IMR-90 (cell line): ENCODE measurements around the gene HRAS. TPM values are rescaled to one million over a fixed set of nuclear protein-coding genes. Genes with fewer than 3 reads are reported as not detected.

Experiments
- ATAC-seq: fragments of 200-7000 bp; cut with Tn5 transposase; 2 replicates; pipeline ENCODE4 v1.9.1; 2020; ENCODE audit warnings: low read depth, mild to moderate bottlenecking, moderate library complexity
- BruUV-seq: library from RNA; stranded (reverse); fragments of 400-500 nt; replicated peaks from 2 replicates; lab custom pipeline; 2021; lab: Mats Ljungman, UMichigan
- CTCF ChIA-PET: fragments of 300-600 bp; formaldehyde crosslinking; extraction: SDS; loops from one replicate; lab custom pipeline; 2021; ENCODE audit warnings: antibody characterized with exemption; lab: Yijun Ruan, JAX
- POLR2A ChIA-PET: fragments of 300-600 bp; sonication (Branson Sonifier 250); formaldehyde crosslinking; loops from one replicate; lab custom pipeline; 2022; ENCODE audit warnings: antibody characterized with exemption; ENCODE audit not compliant: unreplicated experiment; lab: Charles Lee
- DNase-seq: peaks from one replicate; pipeline ENCODE4 v3.0.0; 2013
- H2AFZ ChIP-seq: replicated peaks from 2 replicates; pipeline ENCODE3; 2013; ENCODE audit warnings: low read length, mild to moderate bottlenecking; ENCODE audit not compliant: poor library complexity
- H2AK5ac ChIP-seq: 2 replicates; pipeline ENCODE4 v1.6.1; 2013; ENCODE audit warnings: low read depth, low read length, inconsistent platforms
- H2AK9ac ChIP-seq: replicated peaks from 2 replicates; pipeline ENCODE3; 2013; ENCODE audit warnings: mild to moderate bottlenecking, low read depth, low read length, moderate library complexity; ENCODE audit not compliant: poor library complexity
- H2BK120ac ChIP-seq: 2 replicates; pipeline ENCODE4 v1.6.1; 2013; ENCODE audit warnings: low read depth, low read length, inconsistent platforms
- H2BK15ac ChIP-seq: 3 replicates; pipeline ENCODE4 v1.6.1; 2013; ENCODE audit warnings: low read depth, low read length, inconsistent platforms
- H2BK20ac ChIP-seq: 2 replicates; pipeline ENCODE4 v1.6.1; 2013; ENCODE audit warnings: low read depth, mild to moderate bottlenecking, inconsistent platforms, low read length, moderate library complexity
- H2BK5ac ChIP-seq: 2 replicates; pipeline ENCODE4 v1.6.1; 2013; ENCODE audit warnings: mild to moderate bottlenecking, low read depth, low read length, inconsistent platforms; ENCODE audit not compliant: poor library complexity, severe bottlenecking
- H3K14ac ChIP-seq: replicated peaks from 2 replicates; pipeline ENCODE4 v1.6.1; 2013; ENCODE audit warnings: low read depth, low read length, inconsistent platforms
- H3K18ac ChIP-seq: 2 replicates; pipeline ENCODE4 v1.6.1; 2013; ENCODE audit warnings: low read depth, low read length, control low read depth
- H3K23ac ChIP-seq: 2 replicates; pipeline ENCODE4 v1.6.1; 2013; ENCODE audit warnings: low read depth, low read length, inconsistent platforms
- H3K27ac ChIP-seq: 2 replicates; pipeline ENCODE4 v1.5.1; 2013; ENCODE audit warnings: mild to moderate bottlenecking, control low read depth, low read length; ENCODE audit not compliant: insufficient read depth
- H3K27me3 ChIP-seq: 2 replicates; pipeline ENCODE4 v1.6.1; 2013; ENCODE audit warnings: low read length; ENCODE audit not compliant: control insufficient read depth, insufficient read depth
- H3K36me3 ChIP-seq: 2 replicates; pipeline ENCODE4 v1.6.1; 2013; ENCODE audit warnings: low read length, mixed read lengths; ENCODE audit not compliant: control insufficient read depth, insufficient read depth
- H3K4ac ChIP-seq: 2 replicates; pipeline ENCODE4 v1.6.1; 2013; ENCODE audit warnings: low read depth, low read length, inconsistent platforms
- H3K4me1 ChIP-seq: 2 replicates; pipeline ENCODE4 v1.6.1; 2013; ENCODE audit warnings: low read length, mixed read lengths; ENCODE audit not compliant: control insufficient read depth, insufficient read depth
- H3K4me2 ChIP-seq: 2 replicates; pipeline ENCODE4 v1.6.1; 2013; ENCODE audit warnings: low read depth, mild to moderate bottlenecking, control low read depth, low read length, moderate library complexity
- H3K4me3 ChIP-seq: 2 replicates; pipeline ENCODE4 v1.5.1; 2013; ENCODE audit warnings: low read depth, mild to moderate bottlenecking, control low read depth, low read length, moderate library complexity; ENCODE audit not compliant: insufficient read depth
- H3K56ac ChIP-seq: 2 replicates; pipeline ENCODE4 v1.6.1; 2013; ENCODE audit warnings: low read length, inconsistent platforms; ENCODE audit not compliant: insufficient read depth; ENCODE audit errors: extremely low read depth
- H3K79me1 ChIP-seq, 2 experiments: 2 replicates each; pipeline ENCODE4 v1.6.1; 2013; ENCODE audit warnings: low read length in 2 of 2, inconsistent platforms in 1 of 2, low read depth in 1 of 2
- H3K9ac ChIP-seq: 2 replicates; pipeline ENCODE4 v1.6.1; 2013; ENCODE audit warnings: low read depth, low read length, control low read depth
- H3K9me1 ChIP-seq: 2 replicates; pipeline ENCODE4 v1.6.1; 2013; ENCODE audit warnings: low read length, inconsistent platforms; ENCODE audit not compliant: insufficient read depth
- H3K9me3 ChIP-seq: 2 replicates; pipeline ENCODE4 v1.6.1; 2013; ENCODE audit warnings: low read length; ENCODE audit not compliant: control insufficient read depth, insufficient read depth
- H4K20me1 ChIP-seq: 2 replicates; pipeline ENCODE4 v1.6.1; 2013; ENCODE audit warnings: low read length, inconsistent platforms; ENCODE audit not compliant: insufficient read depth
- H4K5ac ChIP-seq: 2 replicates; pipeline ENCODE4 v1.6.1; 2013; ENCODE audit warnings: mild to moderate bottlenecking, low read depth, low read length, control low read depth
- H4K8ac ChIP-seq, 2 experiments: 2 replicates each; pipeline ENCODE4 v1.6.1; 2013; ENCODE audit warnings: low read depth in 2 of 2, low read length in 2 of 2, control low read depth in 1 of 2, inconsistent platforms in 1 of 2
- H4K91ac ChIP-seq: 2 replicates; pipeline ENCODE4 v1.6.1; 2013; ENCODE audit warnings: low read depth, low read length, inconsistent platforms; ENCODE audit not compliant: insufficient read depth
- WGBS, 2 experiments: methylation state at CpG; one replicate each; pipeline versions ENCODE4 v1.1.5 to v1.1.7; 2013; ENCODE audit warnings: missing lambda C conversion rate in 2 of 2; ENCODE audit not compliant: insufficient read length in 1 of 2; ENCODE audit errors: extremely low coverage in 2 of 2; 5-methylcytosine and 5-hydroxymethylcytosine counted together
- dilution Hi-C: fragments of 300-500 bp; cut with HindIII; formaldehyde crosslinking; loops from one replicate; pipeline ENCODE4 v1.14.3; 2018; ENCODE audit warnings: low sequenced_read_pairs; ENCODE audit not compliant: unreplicated experiment
- in situ Hi-C: fragments of 300-500 bp; cut with MboI; formaldehyde crosslinking; loops from 3 replicates; pipeline ENCODE4 v1.14.3; 2019; ENCODE audit warnings: low sequenced_read_pairs, inconsistent platforms, mixed read lengths
- intact Hi-C: fragments of 100-400 bp; cut with micrococcal nuclease; formaldehyde crosslinking; loops from 2 replicates; pipeline ENCODE4 v1.10.0; 2022
- polyA plus RNA-seq, 3 experiments: library from polyadenylated mRNA; depleted of rRNA; stranded (reverse); fragments of >200 nt; gene quantifications; 2 replicates each; pipeline ENCODE4 v1.2.3, GENCODE V29; 2012; ENCODE audit warnings: low replicate concordance in 1 of 3
- total RNA-seq: library from RNA; depleted of rRNA; stranded (reverse); fragments of >200 nt; gene quantifications from 2 replicates; pipeline ENCODE4 v1.2.3, GENCODE V29; 2012
- TF ChIP-seq, protein P1 (sequence below): fragments of 150-350 bp; IDR thresholded peaks from 2 replicates; pipeline ENCODE4 v1.6.1; 2017; ENCODE audit warnings: mild to moderate bottlenecking, antibody characterized with exemption, low read length, low read depth

The HRAS gene
- total and polyA plus RNA-seq, 2 of the 4 experiments (the other 2 are of a cell fraction): 108 to 123 TPM

DNA sequence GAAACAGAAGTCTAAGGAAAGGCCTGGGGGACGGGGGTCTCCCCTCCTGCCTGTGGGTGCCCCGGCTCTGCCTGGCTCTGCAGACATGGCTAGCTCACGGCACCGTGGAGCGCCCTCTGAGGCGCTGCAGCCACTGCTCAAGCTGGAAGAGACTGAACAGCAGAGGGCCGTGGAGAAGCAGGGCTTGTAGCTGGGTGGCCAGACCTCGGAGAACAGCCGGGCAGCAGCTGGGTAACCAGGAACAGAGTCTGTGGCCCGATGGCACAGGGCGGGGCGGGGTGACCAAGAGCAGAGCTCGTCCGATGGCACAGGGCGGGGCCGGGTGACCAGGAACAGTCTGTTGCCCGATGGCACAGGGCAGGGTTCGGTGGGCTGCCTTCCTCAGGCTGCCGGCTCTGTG, 46.4 kb downstream of the HRAS start:
- H2AK5ac ChIP-seq: no peak overlapping the region
- H4K20me1 ChIP-seq: peaks cover 4% of the 10 kb centered on the region; the same call in 1 of the 2 replicates
- ChIA-PET POLR2A (no interaction called here), CTCF (no interaction called here)
- BruUV-seq: no TSS peak
- 93% methylated on average over 10 of the region's 19 CpGs; no CpG with 5 or more reads in 1 of the 2 experiments for WGBS, 2 experiments
- H2AFZ ChIP-seq: no peak overlapping the region
- peaks cover 23% of the 10 kb centered on the region for H3K36me3 ChIP-seq
- H3K4me1 ChIP-seq: no peaks in the 10 kb centered on the region
- dilution Hi-C loops: no loop called here
- no peak for ATAC-seq
- no peak overlapping the region for H2BK20ac ChIP-seq
- DNase-seq: no peak
- no peaks in the 10 kb centered on the region for H3K9me3 ChIP-seq
- TF ChIP-seq, protein P1, sequence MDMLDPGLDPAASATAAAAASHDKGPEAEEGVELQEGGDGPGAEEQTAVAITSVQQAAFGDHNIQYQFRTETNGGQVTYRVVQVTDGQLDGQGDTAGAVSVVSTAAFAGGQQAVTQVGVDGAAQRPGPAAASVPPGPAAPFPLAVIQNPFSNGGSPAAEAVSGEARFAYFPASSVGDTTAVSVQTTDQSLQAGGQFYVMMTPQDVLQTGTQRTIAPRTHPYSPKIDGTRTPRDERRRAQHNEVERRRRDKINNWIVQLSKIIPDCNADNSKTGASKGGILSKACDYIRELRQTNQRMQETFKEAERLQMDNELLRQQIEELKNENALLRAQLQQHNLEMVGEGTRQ: no peak
- H4K8ac ChIP-seq: no peak overlapping the region
- no peak overlapping the region for H4K91ac ChIP-seq
- no peak overlapping the region for H2BK120ac ChIP-seq
- no peak overlapping the region for H2AK9ac ChIP-seq
- no peak overlapping the region for H3K9ac ChIP-seq
- H3K56ac ChIP-seq: no peak overlapping the region
- no peak overlapping the region for H3K18ac ChIP-seq
- H4K5ac ChIP-seq: no peak overlapping the region
- H3K23ac ChIP-seq: no peak overlapping the region
- intact Hi-C loops: no loop called here
- H3K4ac ChIP-seq: no peak overlapping the region
- H3K4me2 ChIP-seq: no peak overlapping the region
- H2BK15ac ChIP-seq: no peak overlapping the region
- no peak overlapping the region for H2BK5ac ChIP-seq
- H3K27ac ChIP-seq: no peak overlapping the region
- H3K27me3 ChIP-seq: no peaks in the 10 kb centered on the region
- H3K9me1 ChIP-seq: no peaks in the 10 kb centered on the region
- peaks cover 6 to 23% of the 10 kb centered on the region in 2 experiments; a peak in 3 of 4 replicates for H3K79me1 ChIP-seq
- no peak overlapping the region for H3K4me3 ChIP-seq
- H3K14ac ChIP-seq: no peak overlapping the region
- in situ Hi-C loops: no loop called here
